HL-60 (cell line): ENCODE data around the gene PODNL1.
"Not testable (repeated sequence)": the region's sequence is repeated elsewhere in the genome, so short reads cannot be mapped to it uniquely, and the experiment has no call there.

Source experiments
- DNase-seq, 2 experiments: peaks; one replicate each; pipeline ENCODE4 v3.0.0-alpha.2; 2010 to 2020; ENCODE audit warnings: low read depth in 1 of 2, low spot score in 1 of 2
- H3K27ac ChIP-seq: fragments of 250-450 bp; sonication (Bioruptor Pico); replicated peaks from 2 replicates; pipeline ENCODE4 v1.5.1; 2020; ENCODE audit warnings: mild to moderate bottlenecking, moderate library complexity
- H3K27me3 ChIP-seq: fragments of 250-450 bp; sonication (Bioruptor Pico); 2 replicates; pipeline ENCODE4 v1.5.1; 2021; ENCODE audit warnings: mild to moderate bottlenecking, moderate library complexity; ENCODE audit not compliant: insufficient read depth, poor library complexity, severe bottlenecking
- H3K4me3 ChIP-seq: replicated peaks from 2 replicates; pipeline ENCODE4 v1.5.1; 2011; ENCODE audit warnings: mild to moderate bottlenecking, control low read depth, low read length; ENCODE audit not compliant: insufficient read depth
- GABPA ChIP-seq: IDR thresholded peaks from 2 replicates; pipeline ENCODE4 v1.6.1; 2012; ENCODE audit warnings: low read depth
- POLR2AphosphoS5 ChIP-seq: IDR thresholded peaks from 2 replicates; pipeline ENCODE4 v1.6.1; 2012; ENCODE audit warnings: low read depth
- SPI1 ChIP-seq: IDR thresholded peaks from 2 replicates; pipeline ENCODE4 v1.6.1; 2012; ENCODE audit warnings: low read depth, mild to moderate bottlenecking, borderline replicate concordance
- TF ChIP-seq, protein P1 (sequence below): IDR thresholded peaks from 2 replicates; pipeline ENCODE4 v1.6.1; 2012; ENCODE audit warnings: low read depth; ENCODE audit not compliant: insufficient replicate concordance
- TF ChIP-seq, protein P2 (sequence below): IDR thresholded peaks from one replicate; pipeline ENCODE4 v1.5.1; 2011; ENCODE audit warnings: low read length, control low read depth, inconsistent platforms; ENCODE audit not compliant: insufficient read depth

The PODNL1 gene

DNA sequence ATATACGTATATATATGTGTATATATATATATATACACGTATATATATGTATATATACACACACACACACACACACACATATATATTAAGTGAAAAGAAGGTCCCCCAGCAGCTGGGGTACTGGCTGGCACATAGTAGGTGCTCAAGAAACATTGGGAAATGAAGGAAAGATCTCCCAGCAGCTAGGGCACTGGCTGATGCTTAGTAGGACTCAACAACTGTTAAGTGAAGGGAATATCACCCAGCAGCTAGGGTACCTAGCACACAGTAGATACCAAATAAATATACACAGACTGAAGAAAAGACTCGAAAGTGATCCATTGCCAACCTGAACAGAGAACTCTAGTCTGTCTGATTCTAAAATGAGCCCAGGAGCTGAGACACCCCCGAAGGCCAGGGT is 12.2 kb downstream of the PODNL1 start:
- Histone ChIP-seq H3K27ac (no peak overlapping the region), H3K4me3 (no peak overlapping the region), H3K27me3 (no peaks in the 10 kb centered on the region)
- no peak for DNase-seq
- TF ChIP-seq GABPA (no peak), SPI1 (no peak), POLR2AphosphoS5 (no peak)
- TF ChIP-seq, protein P1, sequence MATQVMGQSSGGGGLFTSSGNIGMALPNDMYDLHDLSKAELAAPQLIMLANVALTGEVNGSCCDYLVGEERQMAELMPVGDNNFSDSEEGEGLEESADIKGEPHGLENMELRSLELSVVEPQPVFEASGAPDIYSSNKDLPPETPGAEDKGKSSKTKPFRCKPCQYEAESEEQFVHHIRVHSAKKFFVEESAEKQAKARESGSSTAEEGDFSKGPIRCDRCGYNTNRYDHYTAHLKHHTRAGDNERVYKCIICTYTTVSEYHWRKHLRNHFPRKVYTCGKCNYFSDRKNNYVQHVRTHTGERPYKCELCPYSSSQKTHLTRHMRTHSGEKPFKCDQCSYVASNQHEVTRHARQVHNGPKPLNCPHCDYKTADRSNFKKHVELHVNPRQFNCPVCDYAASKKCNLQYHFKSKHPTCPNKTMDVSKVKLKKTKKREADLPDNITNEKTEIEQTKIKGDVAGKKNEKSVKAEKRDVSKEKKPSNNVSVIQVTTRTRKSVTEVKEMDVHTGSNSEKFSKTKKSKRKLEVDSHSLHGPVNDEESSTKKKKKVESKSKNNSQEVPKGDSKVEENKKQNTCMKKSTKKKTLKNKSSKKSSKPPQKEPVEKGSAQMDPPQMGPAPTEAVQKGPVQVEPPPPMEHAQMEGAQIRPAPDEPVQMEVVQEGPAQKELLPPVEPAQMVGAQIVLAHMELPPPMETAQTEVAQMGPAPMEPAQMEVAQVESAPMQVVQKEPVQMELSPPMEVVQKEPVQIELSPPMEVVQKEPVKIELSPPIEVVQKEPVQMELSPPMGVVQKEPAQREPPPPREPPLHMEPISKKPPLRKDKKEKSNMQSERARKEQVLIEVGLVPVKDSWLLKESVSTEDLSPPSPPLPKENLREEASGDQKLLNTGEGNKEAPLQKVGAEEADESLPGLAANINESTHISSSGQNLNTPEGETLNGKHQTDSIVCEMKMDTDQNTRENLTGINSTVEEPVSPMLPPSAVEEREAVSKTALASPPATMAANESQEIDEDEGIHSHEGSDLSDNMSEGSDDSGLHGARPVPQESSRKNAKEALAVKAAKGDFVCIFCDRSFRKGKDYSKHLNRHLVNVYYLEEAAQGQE: no peak
- TF ChIP-seq, protein P2, sequence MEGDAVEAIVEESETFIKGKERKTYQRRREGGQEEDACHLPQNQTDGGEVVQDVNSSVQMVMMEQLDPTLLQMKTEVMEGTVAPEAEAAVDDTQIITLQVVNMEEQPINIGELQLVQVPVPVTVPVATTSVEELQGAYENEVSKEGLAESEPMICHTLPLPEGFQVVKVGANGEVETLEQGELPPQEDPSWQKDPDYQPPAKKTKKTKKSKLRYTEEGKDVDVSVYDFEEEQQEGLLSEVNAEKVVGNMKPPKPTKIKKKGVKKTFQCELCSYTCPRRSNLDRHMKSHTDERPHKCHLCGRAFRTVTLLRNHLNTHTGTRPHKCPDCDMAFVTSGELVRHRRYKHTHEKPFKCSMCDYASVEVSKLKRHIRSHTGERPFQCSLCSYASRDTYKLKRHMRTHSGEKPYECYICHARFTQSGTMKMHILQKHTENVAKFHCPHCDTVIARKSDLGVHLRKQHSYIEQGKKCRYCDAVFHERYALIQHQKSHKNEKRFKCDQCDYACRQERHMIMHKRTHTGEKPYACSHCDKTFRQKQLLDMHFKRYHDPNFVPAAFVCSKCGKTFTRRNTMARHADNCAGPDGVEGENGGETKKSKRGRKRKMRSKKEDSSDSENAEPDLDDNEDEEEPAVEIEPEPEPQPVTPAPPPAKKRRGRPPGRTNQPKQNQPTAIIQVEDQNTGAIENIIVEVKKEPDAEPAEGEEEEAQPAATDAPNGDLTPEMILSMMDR: no peak

DNA sequence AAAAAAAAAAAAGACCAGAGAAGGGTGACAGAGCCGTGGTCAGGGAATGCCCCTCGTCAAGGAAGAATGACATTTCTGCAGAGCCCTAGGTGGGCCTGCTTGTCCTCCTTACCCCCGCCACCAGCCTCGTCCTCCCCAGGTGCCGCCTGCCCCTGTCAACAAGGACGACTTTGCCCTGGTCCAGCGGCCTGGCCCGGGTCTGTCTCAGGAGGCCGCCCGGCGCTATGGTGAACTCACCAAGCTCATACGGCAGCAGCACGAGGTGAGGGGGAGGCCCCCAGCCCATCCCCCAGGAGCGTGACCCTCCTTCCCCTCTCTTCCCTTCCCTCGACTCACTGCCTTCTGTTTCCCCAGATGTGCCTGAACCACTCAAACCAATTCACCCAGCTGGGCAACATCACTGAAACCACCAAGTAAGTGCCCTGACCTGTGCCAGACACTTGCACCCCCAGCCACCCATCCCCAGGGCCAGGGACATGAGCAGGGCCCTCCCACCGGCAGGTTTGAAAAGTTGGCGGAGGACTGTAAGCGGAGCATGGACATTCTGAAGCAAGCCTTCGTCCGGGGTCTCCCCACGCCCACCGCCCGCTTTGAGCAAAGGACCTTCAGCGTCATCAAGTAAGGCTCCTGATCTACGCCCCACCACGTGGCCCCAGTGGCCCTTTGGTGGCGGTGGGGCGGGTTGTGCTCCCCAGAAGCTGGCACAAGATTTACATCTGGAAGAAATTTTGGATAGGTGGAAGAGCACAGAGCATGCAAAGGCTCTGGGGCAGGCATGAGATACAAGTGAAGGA is 14.8 kb downstream of the PODNL1 start:
- Histone ChIP-seq H3K4me3 (no peak overlapping the region), H3K27me3 (no peaks in the 10 kb centered on the region), H3K27ac (no peak overlapping the region)
- no peak for TF ChIP-seq SPI1
- no peak for TF ChIP-seq GABPA
- TF ChIP-seq, protein P1: no peak
- TF ChIP-seq, protein P2: no peak
- TF ChIP-seq POLR2AphosphoS5: no peak
- DNase-seq: no peak

DNA sequence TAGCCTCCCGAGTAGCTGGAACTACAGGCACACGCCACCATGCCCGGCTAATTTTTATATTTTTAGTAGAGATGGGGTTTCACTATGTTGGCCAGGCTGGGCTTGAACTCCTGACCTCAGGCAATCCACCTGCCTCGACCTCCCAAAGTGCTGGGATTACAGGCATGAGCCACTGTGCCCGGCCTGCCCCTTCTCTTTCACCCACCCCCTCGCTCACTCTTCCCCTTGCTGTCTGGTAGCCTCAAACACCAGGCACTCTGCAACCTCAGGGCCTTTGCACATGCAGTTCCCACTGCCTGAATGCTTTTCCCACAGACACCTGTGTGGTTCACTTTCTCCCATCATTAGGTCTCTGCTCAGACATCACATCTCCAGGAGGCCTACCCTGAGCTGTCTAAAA is 16.1 kb downstream of the PODNL1 start:
- not testable (repeated sequence) for H3K27ac ChIP-seq, H3K4me3 ChIP-seq, H3K27me3 ChIP-seq, DNase-seq

DNA sequence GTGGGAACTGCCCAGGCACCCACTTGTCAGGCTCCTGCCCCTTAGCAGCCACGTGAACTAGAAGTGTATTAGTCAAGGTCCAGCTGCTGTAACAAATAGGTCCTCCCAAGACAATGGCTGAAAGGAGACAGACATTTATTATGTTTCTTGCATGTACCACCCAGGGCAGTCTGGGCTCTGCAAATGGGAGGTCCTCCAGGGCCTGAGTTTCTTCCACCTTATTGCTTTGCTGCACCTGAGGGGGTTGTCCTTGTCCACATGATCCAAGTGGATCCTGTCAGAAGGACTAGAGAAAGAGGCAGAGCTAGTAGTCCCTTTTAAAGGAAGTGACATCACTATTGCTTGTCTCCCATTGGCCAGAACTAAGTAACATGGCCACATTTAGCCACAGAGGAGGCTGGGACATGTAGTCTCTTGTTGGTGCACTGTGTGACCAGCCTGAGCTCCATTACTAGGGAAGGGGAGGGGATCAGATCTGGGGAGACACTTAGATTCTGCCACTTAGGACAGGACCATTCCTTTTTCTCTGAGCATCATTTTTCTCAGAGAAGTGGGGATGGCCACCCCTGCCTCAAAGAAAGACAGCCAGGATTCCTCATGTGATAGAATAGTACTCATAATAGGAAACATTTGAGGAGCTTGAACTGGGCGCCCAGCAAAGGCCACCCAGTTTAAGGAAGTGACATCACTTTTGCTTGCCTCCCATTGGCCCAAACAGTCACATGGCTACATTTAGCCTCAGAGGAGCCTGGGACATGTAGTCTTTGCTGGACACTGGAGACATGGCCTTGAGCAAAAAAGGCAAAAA is 17.1 kb downstream of the PODNL1 start:
- peak; percentile 60; the same call in 1 of the 2 replicates for TF ChIP-seq GABPA
- peak; percentile 53; the same call in 1 of the 2 replicates for TF ChIP-seq SPI1
- TF ChIP-seq, protein P1: no peak
- H3K4me3 ChIP-seq: no peak overlapping the region
- H3K27me3 ChIP-seq: no peaks in the 10 kb centered on the region
- peak; percentile 41 to 69 for DNase-seq
- H3K27ac ChIP-seq: no peak overlapping the region
